NCI-H446 (cell line): Measurements from ENCODE around the gene LCTL.
A peak's percentile ranks its signal among the peaks of the same experiment; 100 is the strongest.
"Not testable (repeated sequence)": the region's sequence is repeated elsewhere in the genome, so short reads cannot be mapped to it uniquely, and the experiment has no call there.

Experiments used
- DNase-seq, 2 experiments: peaks; one replicate each; lab custom pipeline; 2025; lab: John Stamatoyannopoulos, UW

LCTL gene

DNA sequence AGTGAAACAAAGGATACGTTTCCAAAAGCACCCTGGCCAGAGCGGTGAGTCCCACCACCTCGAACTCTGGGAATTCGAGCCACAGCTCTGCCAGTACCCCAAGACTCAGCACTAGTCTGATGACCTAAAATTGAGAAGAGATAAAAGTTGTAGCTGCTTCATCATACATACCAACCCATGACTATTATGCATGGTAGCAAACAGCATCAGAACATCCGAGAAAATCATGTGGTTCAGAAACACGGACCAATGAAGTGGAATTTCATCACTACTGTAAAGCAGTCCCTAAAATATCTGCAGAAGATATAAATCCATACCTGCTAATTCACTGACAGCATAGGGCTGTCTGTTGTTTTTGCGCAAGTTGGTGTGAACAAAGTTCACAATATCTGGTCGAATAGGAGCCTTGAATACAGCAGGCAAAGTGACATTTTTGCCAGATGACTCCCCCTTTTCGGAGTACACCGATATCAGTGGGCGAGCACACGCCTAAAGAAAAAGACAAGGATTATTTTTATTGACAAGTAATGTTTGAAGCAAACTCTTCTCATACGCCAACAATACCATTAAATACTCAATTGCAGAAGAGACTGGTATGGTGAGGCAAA lies 62.7 kb downstream of the LCTL start:
- not testable (repeated sequence) for DNase-seq

DNA sequence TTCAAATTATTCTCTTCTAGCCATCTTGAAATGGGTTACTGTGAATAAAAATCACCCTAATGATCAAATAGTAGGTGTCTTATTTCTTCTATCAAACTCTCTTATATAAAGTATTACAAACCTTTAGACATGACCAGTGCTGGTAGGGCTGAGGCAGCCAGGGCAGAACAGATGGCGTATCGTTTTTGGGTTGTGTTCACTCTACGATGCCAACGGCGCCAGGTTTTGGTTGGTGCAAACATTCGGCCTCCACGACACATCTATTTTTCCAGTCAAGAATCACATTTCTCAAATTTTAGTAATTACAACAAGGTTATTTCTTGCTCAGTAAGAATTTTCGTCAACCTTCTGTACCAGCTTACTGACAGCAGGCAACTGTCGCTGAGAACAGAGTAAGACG lies 63.3 kb downstream of the LCTL start:
- peak in 1 of 2 experiments; percentile 13 for DNase-seq

DNA sequence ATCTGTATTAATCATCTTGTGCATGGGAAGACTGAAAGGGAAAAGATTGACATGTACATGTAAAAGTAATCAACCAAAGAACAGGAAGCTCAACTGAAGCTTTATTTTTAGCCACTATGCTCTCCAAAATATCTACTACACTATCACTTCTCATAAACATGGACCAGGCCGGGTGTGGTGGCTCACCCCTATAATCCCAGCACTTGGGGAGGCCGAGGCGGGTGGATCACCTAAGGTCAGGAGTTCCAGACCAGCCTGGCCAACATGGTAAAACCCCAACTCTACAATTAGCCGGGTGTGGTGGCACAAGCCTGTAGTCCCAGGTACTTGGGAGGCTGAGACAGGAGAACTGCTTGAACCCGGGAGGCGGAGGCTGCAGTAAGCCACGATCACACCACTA lies 65.5 kb downstream of the LCTL start:
- DNase-seq, result not testable (repeated sequence)

DNA sequence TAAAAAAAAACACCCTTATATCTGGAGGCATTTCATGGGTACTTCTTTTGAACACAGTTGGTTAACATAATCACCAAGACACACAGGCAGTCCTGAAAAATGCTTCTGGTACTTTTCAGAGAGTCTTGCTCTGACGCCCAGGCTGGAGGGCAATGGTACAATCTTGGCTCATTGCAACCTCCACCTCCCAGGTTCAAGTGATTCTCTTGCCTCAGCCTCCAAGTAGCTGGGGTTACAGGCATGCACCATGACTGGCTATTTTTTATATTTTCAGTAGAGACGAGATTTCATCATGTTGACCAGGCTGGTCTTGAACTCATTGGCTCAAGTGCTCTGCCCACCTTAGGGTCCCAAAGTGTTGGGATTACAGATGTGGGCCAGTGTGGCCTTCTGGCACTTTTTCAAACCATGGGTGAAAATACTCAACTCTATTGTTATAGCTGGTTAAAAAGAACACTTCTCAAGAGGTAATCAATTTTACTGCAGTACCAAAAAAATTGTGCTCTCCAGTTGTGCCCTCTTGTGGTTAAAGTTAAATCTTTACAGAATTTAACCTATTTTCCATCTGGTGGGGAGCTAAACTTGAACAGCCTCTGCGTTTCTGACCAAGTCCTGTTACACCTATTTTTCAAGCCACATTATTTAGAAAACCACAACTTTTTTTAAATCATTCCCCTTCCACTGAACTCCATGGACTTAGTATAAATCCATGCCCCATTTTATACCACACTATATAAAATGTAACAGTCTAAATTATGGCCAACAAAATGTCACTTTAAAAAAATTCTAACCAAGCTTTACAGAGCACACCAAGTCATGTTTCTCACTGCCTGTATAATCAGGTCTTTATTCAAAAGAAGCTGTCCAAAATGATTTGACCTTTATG lies 67.1 kb downstream of the LCTL start:
- peak in 1 of 2 experiments; percentile 39 for DNase-seq
